GM21529 (cell line): ENCODE results near the gene WBP1.
"Not testable (repeated sequence)": the region's sequence is repeated elsewhere in the genome, so short reads cannot be mapped to it uniquely, and the experiment has no call there.

Source experiments
- ATAC-seq: cut with Tn5 transposase; IDR thresholded peaks from one replicate; pipeline ENCODE4 v1.9.1; 2021; ENCODE audit not compliant: unreplicated experiment

WBP1 gene

DNA sequence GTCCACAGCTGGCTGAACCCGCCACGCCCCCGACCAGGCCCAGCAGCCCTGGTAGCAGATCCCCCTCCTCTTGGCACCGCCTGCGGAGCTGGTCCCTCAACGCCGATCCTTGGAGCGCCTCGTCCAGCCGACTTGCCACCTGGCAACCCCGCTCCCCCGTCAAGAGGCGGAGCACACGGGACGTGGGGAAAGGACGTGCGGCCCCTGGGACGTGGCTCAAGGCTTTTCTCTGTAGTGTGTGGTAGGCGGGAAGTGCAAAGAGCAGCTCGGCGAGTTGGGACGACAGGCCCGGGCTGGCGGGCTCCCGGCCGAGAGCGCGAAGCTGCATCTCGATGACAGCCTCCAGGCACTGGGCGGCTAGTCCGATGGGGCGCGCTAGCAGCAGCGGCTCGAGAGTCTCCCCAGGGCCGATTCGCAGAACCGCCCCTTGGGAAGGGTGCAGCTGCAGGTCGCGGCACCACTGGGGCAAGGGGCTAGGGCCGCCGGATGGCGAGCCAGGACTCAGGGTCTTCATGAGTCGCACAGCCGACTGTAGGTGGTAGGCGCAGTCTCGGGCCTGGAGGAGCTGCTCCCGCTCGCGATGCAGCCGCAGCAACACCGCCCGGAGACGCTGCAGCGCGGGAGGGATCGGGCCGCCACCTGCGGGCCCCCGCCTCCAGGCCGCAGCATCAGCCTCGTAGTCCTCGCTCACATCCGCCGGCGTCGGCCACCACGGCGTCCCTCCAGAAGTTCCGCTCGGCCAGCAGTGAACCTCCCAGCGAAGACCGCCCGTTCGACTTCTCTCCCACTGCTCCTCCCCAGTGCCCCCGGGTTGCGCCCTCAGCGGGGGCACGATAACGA is 23.9 kb downstream of the WBP1 start:
- ATAC-seq: peak; percentile 41

DNA sequence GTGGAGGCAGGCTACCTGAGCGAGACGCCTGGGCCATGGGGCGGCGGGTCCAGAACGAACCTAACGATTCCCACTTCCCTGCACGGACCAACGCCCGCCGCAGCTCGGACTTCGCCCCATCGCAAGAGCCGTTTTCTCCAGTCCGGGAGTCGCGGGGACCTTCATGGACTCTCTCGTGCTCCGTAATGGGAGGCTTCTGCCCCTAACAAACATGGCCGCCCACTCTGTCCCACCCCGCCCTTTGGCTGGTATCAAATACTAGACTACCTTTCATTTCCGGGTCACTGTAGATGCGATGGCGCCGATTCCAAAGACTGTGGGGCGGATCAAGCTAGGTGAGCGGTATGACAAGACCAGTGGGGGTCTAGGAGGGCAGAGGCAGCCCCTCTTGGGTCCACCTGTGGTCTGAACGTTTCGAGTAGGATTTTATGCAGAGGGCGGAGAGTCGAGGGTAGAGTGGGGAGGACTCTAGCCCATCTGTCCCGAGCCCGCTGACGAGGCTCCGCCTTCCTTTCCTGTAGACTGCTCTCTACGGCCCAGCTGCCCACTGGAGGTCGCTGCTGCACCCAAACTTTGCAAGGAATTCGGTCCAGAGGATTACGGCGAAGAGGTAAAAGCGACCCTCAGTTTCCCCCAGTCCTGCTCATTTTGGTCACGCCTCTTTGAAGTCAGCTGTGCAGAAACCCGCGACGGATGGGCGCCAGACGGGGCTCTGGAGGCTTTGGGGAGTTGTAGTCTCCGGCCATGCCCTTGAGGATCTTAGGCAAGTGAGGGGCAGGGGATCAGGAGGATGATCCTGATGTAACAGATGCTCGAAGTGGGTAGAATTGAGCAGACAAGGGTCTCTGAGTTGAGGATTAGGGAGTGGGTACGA is 24.8 kb downstream of the WBP1 start, which contains the start of the genes CCDC142 and TTC31:
Gene CCDC142, minus strand, starts transcription at position 198 of the 874 bp plus-strand sequence. Its CDS starts 161 bp downstream, at position 37.
Gene TTC31, plus strand, starts transcription at position 281 of the 874 bp plus-strand sequence. Its CDS starts 15 bp downstream, at position 296.
- peak; percentile 91 for ATAC-seq

DNA sequence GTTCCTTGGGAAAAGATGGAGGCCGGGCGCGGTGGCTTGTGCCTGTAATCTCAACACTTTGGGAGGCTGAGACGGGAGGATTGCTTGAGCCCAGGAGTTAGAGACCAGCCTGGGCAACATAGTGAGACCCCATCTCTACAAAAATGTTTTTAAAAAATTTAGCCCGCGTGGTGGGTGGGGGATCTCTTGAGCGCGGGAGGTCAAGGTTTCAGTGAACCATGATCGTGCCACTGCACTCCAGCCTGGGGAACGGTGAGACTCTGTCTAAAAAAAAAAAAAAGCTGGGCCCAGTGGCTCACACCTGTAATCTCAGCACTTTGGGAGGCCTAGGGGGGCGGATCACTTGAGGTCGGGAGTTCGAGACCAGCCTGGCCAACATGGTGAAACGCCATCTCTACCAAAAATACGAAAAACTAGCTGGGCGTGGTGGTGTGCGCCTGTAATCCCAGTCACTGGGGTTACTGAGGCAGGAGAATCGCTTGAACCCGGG is 25.5 kb downstream of the WBP1 start:
- ATAC-seq: not testable (repeated sequence)

DNA sequence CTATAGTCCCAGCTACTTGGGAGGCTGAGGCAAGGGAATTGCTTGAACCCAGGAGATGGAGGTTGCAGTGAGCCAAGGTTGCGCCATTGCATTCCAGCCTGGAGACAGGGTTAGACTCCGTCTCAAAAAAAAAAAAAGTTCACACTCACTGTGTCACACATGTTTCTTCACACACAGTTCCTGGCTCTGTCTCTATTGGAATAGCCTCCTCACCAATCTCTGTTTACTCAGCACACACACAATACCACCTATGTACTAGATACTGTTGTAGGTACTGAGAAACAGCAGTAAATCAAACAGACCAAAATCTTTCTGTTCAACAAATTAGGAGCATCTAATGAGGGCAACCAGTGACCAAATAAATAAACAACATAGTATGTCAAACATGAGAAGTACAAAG is 27.9 kb downstream of the WBP1 start:
- no peak for ATAC-seq

DNA sequence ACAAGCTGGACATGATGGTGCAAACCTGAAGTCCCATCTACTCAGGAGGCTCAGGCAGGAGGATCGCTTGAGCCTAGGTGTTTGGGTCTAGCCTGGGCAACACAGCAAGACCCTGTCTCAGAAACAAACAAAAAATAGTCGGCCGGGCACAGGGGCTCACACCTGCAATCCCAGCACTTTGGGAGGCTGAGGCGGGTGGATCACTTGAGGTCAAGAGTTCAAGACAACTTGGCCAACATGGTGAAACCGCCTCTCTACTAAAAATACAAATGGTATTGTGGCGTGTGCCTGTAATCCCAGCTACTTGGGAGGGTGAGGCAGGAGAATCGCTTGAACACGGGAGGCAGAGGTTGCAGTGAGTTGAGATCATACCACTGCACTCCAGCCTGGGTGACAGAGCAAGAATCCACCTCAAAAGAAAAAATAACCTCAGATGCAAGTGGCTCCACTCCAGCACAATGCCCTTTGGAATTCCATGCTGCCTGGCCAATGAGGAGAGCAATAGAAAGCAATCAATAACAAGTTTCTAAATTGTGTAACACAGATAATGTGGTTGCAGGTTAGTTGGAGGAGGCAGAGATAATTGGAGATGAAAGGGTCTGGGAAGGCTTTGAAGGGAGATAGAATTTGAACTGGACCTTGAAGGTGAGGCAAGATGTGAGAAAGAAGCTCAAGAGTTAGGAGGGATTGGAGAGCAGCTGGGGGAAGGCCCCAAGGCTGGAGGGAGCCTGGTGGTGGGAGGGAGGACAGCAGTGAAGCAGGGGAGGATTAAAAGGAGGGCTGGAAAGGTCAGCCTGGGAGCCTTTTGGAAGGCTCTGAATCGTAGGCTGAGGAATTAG is 30.6 kb downstream of the WBP1 start:
- ATAC-seq: no peak

DNA sequence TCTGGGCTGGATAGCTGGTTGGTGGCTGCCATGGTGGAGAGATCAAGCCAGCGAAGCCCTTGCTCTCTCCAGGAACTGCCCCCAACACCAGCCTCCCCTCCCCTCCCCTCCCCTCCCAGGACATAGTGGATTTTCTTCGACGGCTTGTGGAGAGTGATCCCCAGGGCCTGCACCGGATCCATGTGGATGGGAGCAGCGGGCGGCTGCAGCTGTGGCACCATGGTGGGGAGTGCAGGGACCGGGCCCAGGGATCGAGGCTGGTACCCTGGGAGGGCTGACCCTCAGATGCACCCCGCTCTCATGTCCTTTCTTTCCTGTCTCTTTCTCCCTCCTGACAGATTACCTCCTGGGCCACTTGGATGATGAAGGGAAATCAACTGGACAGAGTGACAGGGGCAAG is 31.7 kb downstream of the WBP1 start:
- no peak for ATAC-seq

- no peak for ATAC-seq
These were observed 33.7 kb downstream of the WBP1 start for GRCh38 chr2:74491648-74492544.

DNA sequence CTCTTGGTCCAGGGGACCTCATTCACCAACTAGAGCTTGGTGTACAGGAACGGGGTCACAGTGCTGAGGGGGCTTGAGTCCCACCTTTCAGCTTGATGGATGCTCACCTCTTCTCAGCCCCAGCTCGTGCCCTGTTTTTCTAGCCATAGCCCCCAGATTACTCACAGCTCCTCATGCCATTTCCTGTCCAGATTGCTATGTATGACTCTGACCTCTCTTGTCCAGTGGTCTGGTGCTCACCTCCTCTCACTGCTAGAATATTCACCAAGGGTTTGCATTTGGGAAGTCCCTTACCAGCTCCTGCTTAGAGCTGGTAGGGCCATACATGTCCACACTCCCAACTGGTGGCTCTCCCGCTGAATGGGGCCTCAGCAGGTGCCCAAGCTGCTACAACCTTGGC is 35.3 kb downstream of the WBP1 start:
- ATAC-seq: no peak

DNA sequence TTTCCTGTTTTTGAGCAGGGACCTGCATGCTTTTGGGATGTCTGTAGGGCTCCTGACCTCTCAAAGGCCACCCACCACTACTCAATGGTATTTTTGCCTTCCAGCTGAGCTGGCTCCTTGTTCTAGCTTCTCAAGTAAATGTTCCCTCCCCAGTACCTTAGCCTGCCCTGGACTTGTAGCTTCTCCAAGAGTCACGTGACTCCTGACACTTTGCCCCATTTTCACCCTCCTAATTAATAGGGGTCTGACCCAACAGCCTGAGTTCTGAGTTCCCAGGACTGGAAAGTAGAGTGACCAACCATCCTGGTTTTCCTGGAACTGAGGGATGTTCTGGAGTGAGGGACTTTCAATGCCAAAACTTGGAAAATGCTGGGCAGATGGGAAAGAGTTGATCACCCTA is 37.2 kb downstream of the WBP1 start:
- no peak for ATAC-seq

DNA sequence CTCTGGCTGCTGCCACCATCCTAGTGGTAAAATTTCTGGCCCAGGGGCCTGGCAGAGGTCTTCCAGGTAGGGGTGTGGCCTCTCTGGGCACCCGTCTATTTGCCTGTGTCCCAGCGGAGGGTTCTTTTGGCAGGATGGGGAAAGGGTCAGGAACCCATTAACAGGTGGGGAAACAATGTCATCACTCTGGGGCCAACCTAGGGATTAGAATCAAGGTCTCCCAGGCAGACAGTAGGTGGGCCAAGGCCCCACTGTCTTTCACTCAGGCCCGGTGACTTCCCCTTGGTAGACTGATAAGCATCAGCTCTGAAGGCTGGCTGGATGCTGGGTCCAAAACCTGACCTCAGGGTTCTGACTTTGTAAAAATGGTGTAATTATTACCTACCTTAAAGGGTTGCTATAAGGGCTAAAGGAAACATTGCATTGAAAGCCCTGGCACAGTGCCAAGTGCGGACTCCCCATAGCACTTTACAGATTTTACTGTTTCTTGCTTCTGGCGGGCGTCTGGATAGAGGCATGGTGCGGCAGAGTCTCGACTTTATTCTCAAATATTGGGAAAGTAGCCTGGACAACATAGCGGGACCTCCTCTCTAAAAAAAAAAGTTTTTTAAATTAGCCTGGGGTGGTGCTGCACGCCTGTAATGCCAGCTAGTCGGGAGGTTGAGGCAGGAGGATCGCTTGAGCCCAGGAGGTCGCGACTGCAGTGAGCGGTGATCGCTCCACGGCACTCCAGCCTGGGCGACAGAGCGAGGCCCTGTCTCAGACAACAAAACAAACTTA is 38.9 kb downstream of the WBP1 start:
- ATAC-seq: no peak

GRCh38 chr2:74497777-74498499 is 39.7 kb downstream of the WBP1 start:
- ATAC-seq: peak; percentile 36

DNA sequence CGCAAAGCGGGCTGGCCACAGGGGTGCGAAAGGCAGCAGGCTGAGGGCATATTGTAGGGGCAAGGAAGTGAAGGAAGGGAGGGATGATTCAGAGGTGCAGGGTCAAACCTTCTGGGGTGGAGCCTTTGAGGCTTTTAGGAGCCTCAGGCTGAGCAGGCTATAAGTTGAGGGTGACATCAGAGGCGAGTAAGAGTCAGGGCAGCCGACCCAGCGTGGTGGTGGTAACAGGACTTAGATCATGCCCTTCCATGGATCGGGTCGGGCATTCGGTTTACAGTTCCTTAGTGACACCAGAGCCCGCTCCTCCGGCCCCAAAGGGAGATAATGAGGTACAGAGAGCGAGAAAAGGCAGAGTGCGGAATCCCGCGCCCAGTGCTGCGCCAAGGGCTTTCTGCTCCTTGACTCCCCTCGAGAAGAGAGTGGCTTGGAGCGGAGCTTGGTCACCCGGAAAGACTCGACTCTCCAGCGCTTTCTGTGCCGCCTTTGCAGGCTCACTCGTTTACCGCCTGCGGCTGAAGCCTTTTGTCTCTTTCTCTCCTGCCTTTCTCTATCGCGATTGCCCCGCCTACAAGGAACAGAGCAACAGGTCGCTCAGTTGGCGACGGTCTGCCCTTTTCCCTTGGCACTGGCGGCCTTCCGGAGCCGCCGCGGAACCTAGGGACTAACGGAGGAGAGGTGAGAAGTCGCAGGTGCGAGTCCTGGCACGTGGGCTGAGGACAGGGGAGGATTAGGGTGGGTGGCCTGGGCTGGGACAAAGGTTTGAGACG is 40.4 kb downstream of the WBP1 start:
- no peak for ATAC-seq

GRCh38 chr2:74499267-74499939 is 41.2 kb downstream of the WBP1 start, which contains the start of gene LBX2:
Gene LBX2 (minus strand): TSS chr2:74499603. CDS start chr2:74499537, 66 bp downstream.
- ATAC-seq: no peak

GRCh38 chr2:74499940-74500577 is 41.8 kb downstream of the WBP1 start:
- ATAC-seq: no peak

- no peak for ATAC-seq
These were observed 42.3 kb downstream of the WBP1 start for GRCh38 chr2:74500578-74500946.

GRCh38 chr2:74501335-74502071 is 43.3 kb downstream of the WBP1 start:
- ATAC-seq: no peak
